Measurements from ENCODE around the gene PFDN2.

The PFDN2 gene

GRCh38 chr1:161139766-161140165, 21.9 kb upstream of the PFDN2 start:
- Histone ChIP-seq H3K79me2 (no peaks in the 10 kb centered on the region), H3K36me3 (ENCODE audit: control insufficient read depth, insufficient read depth, low read length) (no peaks in the 10 kb centered on the region), H3K9ac (no peak overlapping the region), H3K27ac (no peak overlapping the region), H3K9me3 (ENCODE audit: control insufficient read depth, low read length) (no peaks in the 10 kb centered on the region), H3K4me1 (no peaks in the 10 kb centered on the region), H2AFZ (no peak overlapping the region), H3K27me3 (ENCODE audit: control insufficient read depth, insufficient read depth, low read length) (no peaks in the 10 kb centered on the region), H3K4me3 (ENCODE audit: low read depth, low read length) (no peak overlapping the region), H3K4me2 (ENCODE audit: low read length) (no peak overlapping the region)
- peak; percentile 41 for TF ChIP-seq CTCF (IDR thresholded peaks at IDR 0.05)

- H3K9ac ChIP-seq = no peak overlapping the region
- no peaks in the 10 kb centered on the region for H3K36me3 ChIP-seq (ENCODE audit: control insufficient read depth, insufficient read depth, low read length)
- no peak for TF ChIP-seq CTCF (IDR thresholded peaks at IDR 0.05)
- no peaks in the 10 kb centered on the region for H3K4me1 ChIP-seq
- no peak overlapping the region for H3K4me3 ChIP-seq (ENCODE audit: low read depth, low read length)
- H3K4me2 ChIP-seq (ENCODE audit: low read length) = no peak overlapping the region
- H3K27me3 ChIP-seq (ENCODE audit: control insufficient read depth, insufficient read depth, low read length) = no peaks in the 10 kb centered on the region
- H3K9me3 ChIP-seq (ENCODE audit: control insufficient read depth, low read length) = no peaks in the 10 kb centered on the region
- no peak overlapping the region for H3K27ac ChIP-seq
- no peaks in the 10 kb centered on the region for H3K79me2 ChIP-seq
- no peak overlapping the region for H2AFZ ChIP-seq
Measured at GRCh38 chr1:161138431-161138830, 20.6 kb upstream of the PFDN2 start.

GRCh38 chr1:161137881-161138280, 20.0 kb upstream of the PFDN2 start:
- H3K27me3 ChIP-seq (ENCODE audit: control insufficient read depth, insufficient read depth, low read length) = no peaks in the 10 kb centered on the region
- no peak overlapping the region for H3K27ac ChIP-seq
- TF ChIP-seq CTCF (IDR thresholded peaks at IDR 0.05) = no peak
- no peak overlapping the region for H2AFZ ChIP-seq
- no peaks in the 10 kb centered on the region for H3K36me3 ChIP-seq (ENCODE audit: control insufficient read depth, insufficient read depth, low read length)
- H3K4me1 ChIP-seq = no peaks in the 10 kb centered on the region
- H3K79me2 ChIP-seq = no peaks in the 10 kb centered on the region
- H3K4me3 ChIP-seq (ENCODE audit: low read depth, low read length) = no peak overlapping the region
- no peaks in the 10 kb centered on the region for H3K9me3 ChIP-seq (ENCODE audit: control insufficient read depth, low read length)
- H3K9ac ChIP-seq = no peak overlapping the region
- no peak overlapping the region for H3K4me2 ChIP-seq (ENCODE audit: low read length)

- peak overlapping the region; percentile 86 for H3K4me3 ChIP-seq (ENCODE audit: low read depth, low read length)
- peaks cover 4% of the 10 kb centered on the region for H3K4me1 ChIP-seq
Measured at GRCh38 chr1:161133220-161133740, 15.4 kb upstream of the PFDN2 start.

More at GRCh38 chr1:161133220-161133740, 15.4 kb upstream of the PFDN2 start:
- no peaks in the 10 kb centered on the region for H3K27me3 ChIP-seq (ENCODE audit: control insufficient read depth, insufficient read depth, low read length)
- no peaks in the 10 kb centered on the region for H3K79me2 ChIP-seq
- H2AFZ ChIP-seq = peak overlapping the region; percentile 84
- H3K9ac ChIP-seq = no peak overlapping the region
- no peaks in the 10 kb centered on the region for H3K9me3 ChIP-seq (ENCODE audit: control insufficient read depth, low read length)
- peak overlapping the region; percentile 99 for H3K27ac ChIP-seq
- peak overlapping the region; percentile 85 for H3K4me2 ChIP-seq (ENCODE audit: low read length)
- H3K36me3 ChIP-seq (ENCODE audit: control insufficient read depth, insufficient read depth, low read length) = no peaks in the 10 kb centered on the region
- no peak for TF ChIP-seq CTCF (IDR thresholded peaks at IDR 0.05)

All from parathyroid adenoma (tissue), 2 donors.